ENCODE data around the gene FERMT1. TPM values are rescaled to one million over a fixed set of nuclear protein-coding genes. Genes with fewer than 3 reads are reported as not detected.

Gene FERMT1
- total RNA-seq, 1 donor from 2014 or later, result 8.4 TPM

DNA sequence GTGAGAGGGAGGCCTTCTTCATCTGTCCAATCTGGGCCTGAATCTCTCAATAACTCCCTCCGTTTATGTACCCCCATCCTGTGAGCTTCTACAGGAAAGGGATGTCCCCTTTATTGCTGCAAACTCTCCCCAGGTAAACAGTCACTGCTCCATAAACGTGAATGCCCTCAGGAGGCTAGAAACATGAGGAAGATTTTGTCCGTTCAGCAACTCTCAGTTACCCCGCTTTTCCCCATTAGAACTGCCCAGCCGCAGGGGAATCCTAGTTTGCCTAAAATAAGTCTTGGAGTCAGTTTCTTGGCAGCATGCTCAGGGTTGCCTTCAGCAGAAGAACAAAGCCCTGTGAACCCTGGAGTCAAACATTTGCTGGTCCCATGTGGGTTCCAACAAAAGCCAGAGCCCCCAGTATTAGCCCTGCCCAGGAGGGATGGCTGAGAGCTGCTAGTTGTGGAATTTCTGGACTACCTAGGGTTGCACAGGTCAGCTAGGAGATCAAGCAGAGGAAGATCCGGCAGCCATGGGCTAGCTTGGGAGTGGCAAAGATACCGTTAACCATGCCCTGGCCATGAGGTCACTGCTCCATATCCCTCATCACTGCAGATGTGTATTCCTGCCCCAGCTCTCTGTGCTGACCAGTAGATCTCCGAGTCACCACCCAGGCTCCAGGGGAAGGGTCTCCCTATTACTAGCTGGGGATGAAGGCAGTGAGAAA, 69.6 kb downstream of the FERMT1 start:
- peak overlapping the region; percentile 67 for H3K4me3 Mint-ChIP-seq (ENCODE audit: low read depth)
- H3K27me3 Mint-ChIP-seq, result peaks cover 33% of the 10 kb centered on the region
- no peak for DNase-seq (ENCODE audit: low spot score, unreplicated experiment)
- no peaks in the 10 kb centered on the region for H3K9me3 Mint-ChIP-seq (ENCODE audit: low read depth)
- peaks cover 5% of the 10 kb centered on the region for H3K36me3 Mint-ChIP-seq (ENCODE audit: insufficient read depth)
- TF ChIP-seq, protein P1, sequence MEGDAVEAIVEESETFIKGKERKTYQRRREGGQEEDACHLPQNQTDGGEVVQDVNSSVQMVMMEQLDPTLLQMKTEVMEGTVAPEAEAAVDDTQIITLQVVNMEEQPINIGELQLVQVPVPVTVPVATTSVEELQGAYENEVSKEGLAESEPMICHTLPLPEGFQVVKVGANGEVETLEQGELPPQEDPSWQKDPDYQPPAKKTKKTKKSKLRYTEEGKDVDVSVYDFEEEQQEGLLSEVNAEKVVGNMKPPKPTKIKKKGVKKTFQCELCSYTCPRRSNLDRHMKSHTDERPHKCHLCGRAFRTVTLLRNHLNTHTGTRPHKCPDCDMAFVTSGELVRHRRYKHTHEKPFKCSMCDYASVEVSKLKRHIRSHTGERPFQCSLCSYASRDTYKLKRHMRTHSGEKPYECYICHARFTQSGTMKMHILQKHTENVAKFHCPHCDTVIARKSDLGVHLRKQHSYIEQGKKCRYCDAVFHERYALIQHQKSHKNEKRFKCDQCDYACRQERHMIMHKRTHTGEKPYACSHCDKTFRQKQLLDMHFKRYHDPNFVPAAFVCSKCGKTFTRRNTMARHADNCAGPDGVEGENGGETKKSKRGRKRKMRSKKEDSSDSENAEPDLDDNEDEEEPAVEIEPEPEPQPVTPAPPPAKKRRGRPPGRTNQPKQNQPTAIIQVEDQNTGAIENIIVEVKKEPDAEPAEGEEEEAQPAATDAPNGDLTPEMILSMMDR (IDR thresholded peaks at IDR 0.05; ENCODE audit: unreplicated experiment), result no peak
- H3K27ac Mint-ChIP-seq, result peak overlapping the region; percentile 81
- H3K4me1 Mint-ChIP-seq (ENCODE audit: low read depth), result peaks cover 32% of the 10 kb centered on the region

DNA sequence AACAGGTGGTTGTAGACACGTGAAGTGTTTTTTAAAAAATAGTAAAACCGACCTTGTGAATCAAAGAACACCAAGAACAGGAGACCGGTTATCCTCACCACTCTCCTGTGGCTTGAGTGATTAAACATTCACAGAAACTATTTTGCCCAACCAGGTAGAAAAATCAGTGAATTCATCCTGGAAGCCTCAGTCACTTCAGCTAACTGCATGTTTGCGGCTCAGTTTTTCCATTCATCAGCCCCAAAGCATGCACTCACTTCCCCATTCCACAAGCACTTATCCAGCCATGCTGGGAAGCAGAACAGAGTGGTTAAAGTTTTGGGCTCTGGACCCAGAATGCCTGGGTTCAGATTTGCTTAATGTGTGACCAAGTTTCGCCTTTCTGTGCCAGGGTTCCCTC, 71.3 kb downstream of the FERMT1 start:
- Mint-ChIP-seq H3K9me3 (ENCODE audit: low read depth) (no peaks in the 10 kb centered on the region), H3K4me1 (ENCODE audit: low read depth) (peaks cover 22% of the 10 kb centered on the region), H3K36me3 (ENCODE audit: insufficient read depth) (peaks cover 5% of the 10 kb centered on the region), H3K4me3 (ENCODE audit: low read depth) (peak overlapping the region; percentile 72), H3K27me3 (peaks cover 33% of the 10 kb centered on the region), H3K27ac (no peak overlapping the region)
- DNase-seq (ENCODE audit: low spot score, unreplicated experiment), result no peak
- TF ChIP-seq, protein P1 (IDR thresholded peaks at IDR 0.05; ENCODE audit: unreplicated experiment), result no peak

DNA sequence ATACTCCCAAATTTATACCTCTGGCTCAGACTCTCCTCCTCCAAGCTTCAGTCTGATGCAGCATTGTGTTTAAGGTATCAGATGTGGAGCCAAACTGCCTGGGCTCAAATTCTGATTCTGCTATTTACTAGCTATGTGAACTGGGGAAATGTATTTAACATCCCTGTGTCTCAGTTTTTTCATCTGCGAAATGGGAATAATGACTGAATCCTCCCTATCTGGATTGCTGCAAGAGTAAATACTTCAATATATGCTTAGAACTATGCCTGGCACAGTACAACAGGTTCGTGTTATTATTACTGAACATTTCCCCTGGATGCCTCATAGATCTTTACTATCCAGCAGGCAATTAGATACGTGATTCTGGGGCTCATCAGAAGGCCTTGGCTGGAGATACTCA, 74.4 kb downstream of the FERMT1 start:
- peaks cover 24% of the 10 kb centered on the region for H3K27me3 Mint-ChIP-seq
- no peak overlapping the region for H3K4me3 Mint-ChIP-seq (ENCODE audit: low read depth)

DNA sequence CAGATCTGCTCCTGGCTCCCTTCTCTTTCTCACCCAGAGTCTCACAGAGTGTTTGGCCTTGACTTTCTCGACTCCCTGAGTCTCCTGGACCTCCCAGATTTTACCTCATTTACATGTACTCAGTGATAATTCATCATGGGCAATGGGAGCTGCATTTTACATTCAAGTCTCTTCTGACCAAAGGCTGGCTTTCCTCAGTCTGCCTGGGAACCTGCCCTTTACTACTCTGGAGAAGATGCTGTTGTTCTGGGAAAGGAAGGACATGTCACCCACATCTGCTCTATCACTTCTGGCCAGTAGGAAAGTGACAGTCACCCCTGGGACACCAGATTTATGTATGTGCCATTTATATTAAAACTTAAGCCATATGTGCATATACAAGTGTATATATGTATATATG, 76.4 kb downstream of the FERMT1 start:
- peaks cover 14% of the 10 kb centered on the region for H3K36me3 Mint-ChIP-seq (ENCODE audit: insufficient read depth)

More for the DNA sequence above, 74.4 kb downstream of the FERMT1 start:
- Mint-ChIP-seq H3K27ac (no peak overlapping the region), H3K9me3 (ENCODE audit: low read depth) (no peaks in the 10 kb centered on the region), H3K4me1 (ENCODE audit: low read depth) (peaks cover 14% of the 10 kb centered on the region), H3K36me3 (ENCODE audit: insufficient read depth) (peaks cover 6% of the 10 kb centered on the region)
- TF ChIP-seq, protein P1 (IDR thresholded peaks at IDR 0.05; ENCODE audit: unreplicated experiment), result no peak
- DNase-seq (ENCODE audit: low spot score, unreplicated experiment), result no peak

DNA sequence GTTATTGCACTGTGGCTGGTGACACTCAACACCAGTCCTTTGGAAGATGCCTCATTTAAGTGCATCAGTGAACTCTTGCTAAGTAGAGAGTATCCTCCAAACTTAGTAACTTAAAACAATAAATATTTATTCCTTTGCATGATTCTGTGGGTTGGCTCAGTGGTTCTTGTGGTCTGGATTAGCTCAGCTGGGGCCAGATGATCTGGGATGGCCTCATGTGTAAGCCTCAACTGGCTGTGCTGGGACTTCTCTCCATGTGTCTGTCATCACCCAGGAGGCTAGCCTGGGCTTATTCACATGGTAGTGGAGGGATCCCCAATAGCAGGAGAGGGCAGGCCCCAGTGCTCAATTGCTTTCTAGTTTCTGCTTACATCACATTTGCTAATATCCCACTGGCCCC, 77.3 kb downstream of the FERMT1 start:
- Mint-ChIP-seq H3K4me3 (ENCODE audit: low read depth) (no peak overlapping the region), H3K9me3 (ENCODE audit: low read depth) (no peaks in the 10 kb centered on the region), H3K4me1 (ENCODE audit: low read depth) (peaks cover 2% of the 10 kb centered on the region), H3K36me3 (ENCODE audit: insufficient read depth) (peaks cover 18% of the 10 kb centered on the region), H3K27ac (no peak overlapping the region), H3K27me3 (peaks cover 7% of the 10 kb centered on the region)
- TF ChIP-seq, protein P1 (IDR thresholded peaks at IDR 0.05; ENCODE audit: unreplicated experiment), result no peak
- no peak for DNase-seq (ENCODE audit: low spot score, unreplicated experiment)

More for the DNA sequence above, 76.4 kb downstream of the FERMT1 start:
- Mint-ChIP-seq H3K4me1 (ENCODE audit: low read depth) (peaks cover 7% of the 10 kb centered on the region), H3K27me3 (peaks cover 16% of the 10 kb centered on the region), H3K4me3 (ENCODE audit: low read depth) (no peak overlapping the region), H3K9me3 (ENCODE audit: low read depth) (no peaks in the 10 kb centered on the region), H3K27ac (no peak overlapping the region)
- no peak for DNase-seq (ENCODE audit: low spot score, unreplicated experiment)
- TF ChIP-seq, protein P1 (IDR thresholded peaks at IDR 0.05; ENCODE audit: unreplicated experiment), result no peak

All from progenitor cell of endocrine pancreas (in vitro differentiated cells).